DOHH2 (cell line): ENCODE results near the gene SLC16A12.

ENCODE experiments used
- CTCF ChIP-seq: fragments of 200-600 bp; sonication (generic); IDR thresholded peaks from one replicate; pipeline ENCODE4 v1.5.1; 2014; ENCODE audit warnings: antibody characterized with exemption, mild to moderate bottlenecking, low read depth, low read length; ENCODE audit not compliant: poor library complexity, severe bottlenecking
- EZH2phosphoT487 ChIP-seq: fragments of 200-600 bp; sonication (generic); IDR thresholded peaks from 2 replicates; pipeline ENCODE4 v1.6.1; 2017; ENCODE audit warnings: borderline replicate concordance, mild to moderate bottlenecking, antibody characterized with exemption, low read length, moderate library complexity, mixed read lengths

- TF ChIP-seq CTCF (no peak), EZH2phosphoT487 (no peak)
Measured at GRCh38 chr10:89392974-89393373, 142.4 kb downstream of the SLC16A12 start.
